Kidney (tissue), 14 donors: Measurements from ENCODE around the gene IL1RAPL1. TPM values are rescaled to one million over a fixed set of nuclear protein-coding genes. Genes with fewer than 3 reads are reported as not detected.

Source experiments
- DNase-seq, 5 donors: peaks; one replicate each; pipeline ENCODE4 v3.0.0-alpha.2; 2013 to 2020
- FAIRE-seq: peaks from 2 replicates; lab custom pipeline; 2012; peaks lifted over from hg19 to GRCh38; lab: Jason Lieb, UNC
- H3K27ac ChIP-seq, 2 donors: one replicate each; pipeline ENCODE4 v1.7.0; 2013; ENCODE audit warnings: low read depth in 2 of 2, low read length in 2 of 2, inconsistent platforms in 1 of 2
- H3K27me3 ChIP-seq: one replicate; pipeline ENCODE4 v1.7.1; 2013; ENCODE audit warnings: low read length, inconsistent platforms; ENCODE audit not compliant: control insufficient read depth, insufficient read depth
- H3K36me3 ChIP-seq, 3 donors: one replicate each; pipeline versions ENCODE4 v1.7.0 to v1.7.1; 2013; ENCODE audit warnings: low read length in 3 of 3, control low read depth in 1 of 3, inconsistent platforms in 1 of 3; ENCODE audit not compliant: insufficient read depth in 3 of 3, control insufficient read depth in 2 of 3
- H3K4me1 ChIP-seq, 3 donors: one replicate each; pipeline versions ENCODE4 v1.7.0 to v1.7.1; 2013; ENCODE audit warnings: low read length in 3 of 3, inconsistent platforms in 1 of 3, low read depth in 1 of 3; ENCODE audit not compliant: control insufficient read depth in 2 of 3, insufficient read depth in 2 of 3
- H3K4me3 ChIP-seq, 3 donors: one replicate each; pipeline versions ENCODE4 v1.7.0 to v1.8.1; 2013; ENCODE audit warnings: low read length in 3 of 3, control low read depth in 1 of 3, inconsistent platforms in 1 of 3
- H3K9ac ChIP-seq, 3 donors: one replicate each; pipeline versions ENCODE4 v1.7.0 to v1.7.1; 2013; ENCODE audit warnings: low read length in 3 of 3, control low read depth in 1 of 3, inconsistent platforms in 1 of 3
- H3K9me3 ChIP-seq, 3 donors: one replicate each; pipeline versions ENCODE4 v1.7.0 to v1.7.1; 2013; ENCODE audit warnings: low read length in 3 of 3, control low read depth in 1 of 3, inconsistent platforms in 1 of 3; ENCODE audit not compliant: control insufficient read depth in 2 of 3, insufficient read depth in 1 of 3
- CTCF ChIP-seq: IDR thresholded peaks from 3 replicates; pipeline ENCODE4 v1.5.1; 2012; ENCODE audit warnings: mild to moderate bottlenecking, moderate library complexity, borderline replicate concordance; ENCODE audit not compliant: insufficient read depth; ENCODE audit errors: extremely low read depth
- intact Hi-C: fragments of 100-400 bp; cut with DNase I; formaldehyde crosslinking; loops from one replicate; pipeline ENCODE4 v1.11.1; 2022
- polyA plus RNA-seq: library from polyadenylated mRNA; stranded (reverse); fragments of 350-450 nt; fragmentation: Illumina TruSeq; extraction: RNeasy Lipid Tissue Mini Kit (QIAGEN cat#74804); gene quantifications from one replicate; pipeline ENCODE4 v1.2.3, GENCODE V29; 2014; ENCODE audit warnings: low read depth, low replicate concordance; ENCODE audit not compliant: insufficient read depth
- total RNA-seq: library from RNA; stranded (reverse); fragmentation: NEBNext Ultra II Directional; extraction: Animal tissue kit (Norgen Biotek cat#: 25700); gene quantifications from one replicate; pipeline ENCODE4 v1.2.1, GENCODE V29; 2021
- donor health status: control.
- donor health status: control.
- donor health status: control.
- donor health status: control.
- donor health status: control.
- donor health status: DM: yes; HTN: yes; CAD: no.
- donor health status: Normal renal cell carcinoma (clear cell type).

Gene IL1RAPL1
- total and polyA plus RNA-seq, 2 donors from 2014 or later: 0.19 TPM; not detected in 1

GRCh38 chrX:28675173-28675572 is 87.9 kb downstream of the IL1RAPL1 start:
- FAIRE-seq (no peak), DNase-seq (no peak)
- H3K4me1 ChIP-seq: no peaks in the 10 kb centered on the region
- no peak overlapping the region for H3K9ac ChIP-seq
- H3K27ac ChIP-seq: no peak overlapping the region
- TF ChIP-seq CTCF: no peak
- no peaks in the 10 kb centered on the region for H3K36me3 ChIP-seq
- no peaks in the 10 kb centered on the region for H3K9me3 ChIP-seq
- intact Hi-C loops: no loop called here
- no peak overlapping the region for H3K4me3 ChIP-seq
- H3K27me3 ChIP-seq: no peaks in the 10 kb centered on the region

DNA sequence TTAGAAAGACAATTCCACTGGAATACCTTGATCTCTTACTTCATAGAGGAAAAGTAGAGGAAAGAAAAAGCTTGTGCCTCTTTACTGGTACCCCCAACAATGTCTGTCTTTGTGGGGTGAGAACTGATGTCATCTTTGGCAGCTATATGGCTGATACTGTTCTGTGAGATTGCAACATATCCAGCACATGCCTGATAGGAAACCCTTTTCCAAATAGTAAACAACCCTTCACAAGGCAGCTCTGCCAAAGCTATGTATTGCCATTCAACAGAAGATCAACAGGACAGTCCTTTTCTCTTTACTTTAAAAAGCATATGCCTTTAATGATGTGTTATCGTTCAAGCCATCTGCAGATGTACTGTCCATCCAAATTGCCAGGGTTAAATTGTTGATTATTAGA is 105.9 kb downstream of the IL1RAPL1 start:
- Histone ChIP-seq H3K4me1 (no peaks in the 10 kb centered on the region), H3K27ac (no peak overlapping the region), H3K27me3 (no peaks in the 10 kb centered on the region), H3K9me3 (no peaks in the 10 kb centered on the region), H3K4me3 (no peak overlapping the region), H3K36me3 (no peaks in the 10 kb centered on the region), H3K9ac (no peak overlapping the region)
- DNase-seq (no peak), FAIRE-seq (no peak)
- intact Hi-C loops: no loop called here
- no peak for TF ChIP-seq CTCF

DNA sequence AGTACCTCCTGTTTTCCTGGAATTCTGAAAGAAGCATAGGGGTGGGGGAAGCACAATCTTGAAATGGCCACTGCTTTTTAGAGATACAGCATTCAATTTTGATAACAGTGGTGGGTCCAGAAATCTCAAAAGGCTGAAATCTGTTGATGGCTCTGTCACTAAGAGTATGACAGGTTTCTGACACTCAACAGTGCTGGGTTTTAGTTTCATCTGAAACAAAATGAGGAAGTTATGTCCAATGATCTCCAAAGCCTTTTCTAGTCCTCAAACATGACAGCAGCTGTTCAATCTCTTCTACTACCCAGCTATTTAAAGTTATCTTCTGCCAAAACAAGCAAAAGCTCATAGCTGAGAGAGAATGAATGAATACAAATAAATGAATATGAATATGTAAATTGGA is 110.5 kb downstream of the IL1RAPL1 start:
- H3K9me3 ChIP-seq: no peaks in the 10 kb centered on the region
- no peak overlapping the region for H3K4me3 ChIP-seq
- no peak overlapping the region for H3K9ac ChIP-seq
- TF ChIP-seq CTCF: no peak
- no peaks in the 10 kb centered on the region for H3K36me3 ChIP-seq
- H3K27me3 ChIP-seq: no peaks in the 10 kb centered on the region
- intact Hi-C loops: no loop called here
- no peak overlapping the region for H3K27ac ChIP-seq
- FAIRE-seq: no peak
- DNase-seq: peak in 1 of 5 donors; percentile 0
- no peaks in the 10 kb centered on the region for H3K4me1 ChIP-seq

- Histone ChIP-seq H3K4me1 (no peaks in the 10 kb centered on the region), H3K36me3 (no peaks in the 10 kb centered on the region), H3K9ac (no peak overlapping the region), H3K27me3 (no peaks in the 10 kb centered on the region), H3K27ac (no peak overlapping the region), H3K9me3 (no peaks in the 10 kb centered on the region), H3K4me3 (no peak overlapping the region)
- intact Hi-C loops: no loop called here
- no peak for DNase-seq
- no peak for FAIRE-seq
- no peak for TF ChIP-seq CTCF
Observed at GRCh38 chrX:28701222-28701621, 114.0 kb downstream of the IL1RAPL1 start.
